GM12878 (cell line): ENCODE data around the gene C3orf49.

Experiments used
- CBX3 ChIP-seq: fragments of 200-600 bp; sonication (generic); IDR thresholded peaks from 2 replicates; pipeline ENCODE4 v1.6.1; 2016; ENCODE audit warnings: low read depth, borderline replicate concordance
- CEBPB ChIP-seq, 2 experiments: fragments of 150-350 bp in 1 of 2; IDR thresholded peaks; 2 replicates each; pipeline ENCODE4 v1.6.1; 2012 to 2014; ENCODE audit warnings: low read depth in 2 of 2, low read length in 2 of 2, borderline replicate concordance in 1 of 2, inconsistent platforms in 1 of 2
- CHD2 ChIP-seq: IDR thresholded peaks from 2 replicates; pipeline ENCODE4 v1.6.1; 2011; ENCODE audit warnings: low read depth, low read length, improper control_type of control experiment, borderline replicate concordance
- CTCF ChIP-seq, 3 experiments: IDR thresholded peaks in 2 of 3; conservative IDR thresholded peaks in 1 of 3; 2 replicates each; pipeline ENCODE4 v1.5.1; 2011; ENCODE audit warnings: low read depth in 3 of 3, low read length in 3 of 3, mild to moderate bottlenecking in 3 of 3, control low read depth in 2 of 3, moderate library complexity in 2 of 3, inconsistent platforms in 1 of 3, mixed read lengths in 1 of 3; ENCODE audit not compliant: control insufficient read depth in 2 of 3, insufficient read depth in 1 of 3; ENCODE audit errors: extremely low read depth in 1 of 3
- EP300 ChIP-seq, 2 experiments: fragments of 150-350 bp in 1 of 2; IDR thresholded peaks; 2 replicates each; pipeline ENCODE4 v1.6.1; 2011 to 2012; ENCODE audit warnings: low read depth in 2 of 2, low read length in 2 of 2, borderline replicate concordance in 1 of 2, improper control_type of control experiment in 1 of 2, inconsistent platforms in 1 of 2; ENCODE audit not compliant: control insufficient read depth in 1 of 2
- EZH2 ChIP-seq: IDR thresholded peaks from 2 replicates; pipeline ENCODE4 v1.6.1; 2012; ENCODE audit warnings: low read depth, mild to moderate bottlenecking, control low read depth, inconsistent platforms, low read length, borderline replicate concordance; ENCODE audit not compliant: control insufficient read depth
- MYC ChIP-seq: IDR thresholded peaks from 2 replicates; pipeline ENCODE4 v1.6.1; 2011; ENCODE audit warnings: mild to moderate bottlenecking, low read length, moderate library complexity, inconsistent platforms; ENCODE audit not compliant: insufficient read depth, insufficient replicate concordance, insufficient read length, severe bottlenecking
- STAT3 ChIP-seq: IDR thresholded peaks from 2 replicates; pipeline ENCODE4 v1.6.1; 2011; ENCODE audit warnings: low read depth, low read length, improper control_type of control experiment
- TF ChIP-seq, protein P1 (sequence below): IDR thresholded peaks from 2 replicates; pipeline ENCODE4 v1.6.1; 2012; ENCODE audit warnings: mild to moderate bottlenecking, low read depth, low read length

DNA sequence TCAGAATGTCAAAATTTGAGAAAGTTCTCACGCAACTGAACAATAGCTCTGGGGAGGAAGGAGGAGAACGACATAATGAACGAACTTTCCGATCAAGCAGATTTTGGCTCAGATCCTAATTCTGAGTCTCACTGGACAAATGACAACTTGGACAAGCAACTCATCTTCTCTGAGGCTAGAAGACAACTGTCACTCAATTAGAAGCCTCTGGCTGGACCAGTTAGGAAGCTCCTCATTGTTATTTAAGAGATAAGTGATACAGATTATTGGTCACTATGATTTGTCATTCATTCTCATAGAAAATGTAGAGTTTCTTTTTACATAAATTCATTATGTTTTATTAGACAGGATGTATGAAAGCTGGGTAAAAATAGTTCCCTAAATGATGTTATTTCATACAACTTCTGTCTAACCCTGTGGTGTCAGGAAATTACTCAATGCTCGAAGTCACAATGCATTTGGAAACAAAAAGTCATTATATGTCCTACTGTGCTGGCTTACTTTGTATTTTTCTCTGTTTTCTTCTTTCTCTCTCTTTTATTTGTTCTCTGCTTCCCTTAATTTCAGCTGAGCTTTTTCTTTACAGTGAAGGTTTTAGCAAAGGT is 11.0 kb upstream of the C3orf49 start:
- TF ChIP-seq MYC: no peak
- no peak for TF ChIP-seq CTCF (IDR thresholded peaks at IDR 0.05 in 2 of 3, conservative IDR thresholded peaks at IDR 0.05 in 1 of 3; ENCODE audit: control insufficient read depth in 2 of 3, extremely low read depth in 1 of 3, insufficient read depth in 1 of 3, low read depth in 3 of 3, low read length in 3 of 3)
- no peak for TF ChIP-seq CHD2
- TF ChIP-seq, protein P1, sequence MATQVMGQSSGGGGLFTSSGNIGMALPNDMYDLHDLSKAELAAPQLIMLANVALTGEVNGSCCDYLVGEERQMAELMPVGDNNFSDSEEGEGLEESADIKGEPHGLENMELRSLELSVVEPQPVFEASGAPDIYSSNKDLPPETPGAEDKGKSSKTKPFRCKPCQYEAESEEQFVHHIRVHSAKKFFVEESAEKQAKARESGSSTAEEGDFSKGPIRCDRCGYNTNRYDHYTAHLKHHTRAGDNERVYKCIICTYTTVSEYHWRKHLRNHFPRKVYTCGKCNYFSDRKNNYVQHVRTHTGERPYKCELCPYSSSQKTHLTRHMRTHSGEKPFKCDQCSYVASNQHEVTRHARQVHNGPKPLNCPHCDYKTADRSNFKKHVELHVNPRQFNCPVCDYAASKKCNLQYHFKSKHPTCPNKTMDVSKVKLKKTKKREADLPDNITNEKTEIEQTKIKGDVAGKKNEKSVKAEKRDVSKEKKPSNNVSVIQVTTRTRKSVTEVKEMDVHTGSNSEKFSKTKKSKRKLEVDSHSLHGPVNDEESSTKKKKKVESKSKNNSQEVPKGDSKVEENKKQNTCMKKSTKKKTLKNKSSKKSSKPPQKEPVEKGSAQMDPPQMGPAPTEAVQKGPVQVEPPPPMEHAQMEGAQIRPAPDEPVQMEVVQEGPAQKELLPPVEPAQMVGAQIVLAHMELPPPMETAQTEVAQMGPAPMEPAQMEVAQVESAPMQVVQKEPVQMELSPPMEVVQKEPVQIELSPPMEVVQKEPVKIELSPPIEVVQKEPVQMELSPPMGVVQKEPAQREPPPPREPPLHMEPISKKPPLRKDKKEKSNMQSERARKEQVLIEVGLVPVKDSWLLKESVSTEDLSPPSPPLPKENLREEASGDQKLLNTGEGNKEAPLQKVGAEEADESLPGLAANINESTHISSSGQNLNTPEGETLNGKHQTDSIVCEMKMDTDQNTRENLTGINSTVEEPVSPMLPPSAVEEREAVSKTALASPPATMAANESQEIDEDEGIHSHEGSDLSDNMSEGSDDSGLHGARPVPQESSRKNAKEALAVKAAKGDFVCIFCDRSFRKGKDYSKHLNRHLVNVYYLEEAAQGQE: no peak
- TF ChIP-seq EP300 (IDR thresholded peaks at IDR 0.05; ENCODE audit: borderline replicate concordance in 1 of 2, control insufficient read depth in 1 of 2, low read depth in 2 of 2, low read length in 2 of 2): no peak
- TF ChIP-seq EZH2: no peak
- no peak for TF ChIP-seq CBX3
- no peak for TF ChIP-seq STAT3
- no peak for TF ChIP-seq CEBPB (IDR thresholded peaks at IDR 0.05; ENCODE audit: borderline replicate concordance in 1 of 2, low read depth in 2 of 2, low read length in 2 of 2)
